ENCODE measurements around the gene CCHCR1.
"Not testable (repeated sequence)": the region's sequence is repeated elsewhere in the genome, so short reads cannot be mapped to it uniquely, and the experiment has no call there.

CCHCR1 gene

GRCh38 chr6:31171931-31172905 lies 14.6 kb upstream of the CCHCR1 start:
- Mint-ChIP-seq H3K9me3 (no peaks in the 10 kb centered on the region), H3K27ac (no peak overlapping the region)

GRCh38 chr6:31170987-31171671 lies 13.5 kb upstream of the CCHCR1 start:
- Mint-ChIP-seq H3K4me1 (ENCODE audit: low read depth) (no peaks in the 10 kb centered on the region), H3K36me3 (ENCODE audit: low read depth) (no peaks in the 10 kb centered on the region), H3K9me3 (no peaks in the 10 kb centered on the region), H3K4me3 (no peak overlapping the region), H3K27me3 (ENCODE audit: low read depth) (no peaks in the 10 kb centered on the region), H3K27ac (no peak overlapping the region)

More at GRCh38 chr6:31171931-31172905, 14.6 kb upstream of the CCHCR1 start:
- Mint-ChIP-seq H3K36me3 (ENCODE audit: low read depth) (no peaks in the 10 kb centered on the region), H3K4me3 (no peak overlapping the region), H3K4me1 (ENCODE audit: low read depth) (no peaks in the 10 kb centered on the region), H3K27me3 (ENCODE audit: low read depth) (no peaks in the 10 kb centered on the region)

GRCh38 chr6:31170600-31170881 lies 12.9 kb upstream of the CCHCR1 start, which contains the start of gene POU5F1:
TSS of gene POU5F1 (minus strand) at chr6:31170682. CDS start at chr6:31170620, 62 bp downstream.
- H3K4me1 Mint-ChIP-seq (ENCODE audit: low read depth) = peaks cover 2% of the 10 kb centered on the region
- no peak within 1 kb of the TSS for H3K27ac Mint-ChIP-seq

GRCh38 chr6:31169858-31170599 lies 12.4 kb upstream of the CCHCR1 start:
- H3K4me1 Mint-ChIP-seq (ENCODE audit: low read depth); H3K27ac Mint-ChIP-seq; H3K36me3 Mint-ChIP-seq (ENCODE audit: low read depth); H3K4me3 Mint-ChIP-seq; H3K27me3 Mint-ChIP-seq (ENCODE audit: low read depth); H3K9me3 Mint-ChIP-seq: not testable (repeated sequence)

More at GRCh38 chr6:31170600-31170881, 12.9 kb upstream of the CCHCR1 start, which contains the start of gene POU5F1:
- Mint-ChIP-seq H3K9me3 (no peaks in the 10 kb centered on the region), H3K36me3 (ENCODE audit: low read depth) (no peaks in the 10 kb centered on the region), H3K4me3 (no peak within 1 kb of the TSS), H3K27me3 (ENCODE audit: low read depth) (no peaks in the 10 kb centered on the region)

GRCh38 chr6:31169123-31169857 lies 11.7 kb upstream of the CCHCR1 start:
- H3K36me3 Mint-ChIP-seq (ENCODE audit: low read depth) = peaks cover 6% of the 10 kb centered on the region
- peaks cover 3% of the 10 kb centered on the region for H3K4me1 Mint-ChIP-seq (ENCODE audit: low read depth)
- no peak overlapping the region for H3K27ac Mint-ChIP-seq
- H3K4me3 Mint-ChIP-seq = no peak overlapping the region
- H3K9me3 Mint-ChIP-seq = no peaks in the 10 kb centered on the region
- no peaks in the 10 kb centered on the region for H3K27me3 Mint-ChIP-seq (ENCODE audit: low read depth)

- Mint-ChIP-seq H3K27me3 (ENCODE audit: low read depth) (no peaks in the 10 kb centered on the region), H3K27ac (no peak overlapping the region), H3K9me3 (no peaks in the 10 kb centered on the region), H3K36me3 (ENCODE audit: low read depth) (peaks cover 9% of the 10 kb centered on the region), H3K4me1 (ENCODE audit: low read depth) (peaks cover 4% of the 10 kb centered on the region), H3K4me3 (no peak overlapping the region)
These were observed 11.0 kb upstream of the CCHCR1 start for GRCh38 chr6:31168606-31169005.

GRCh38 chr6:31165986-31166385 lies 8.4 kb upstream of the CCHCR1 start:
- Mint-ChIP-seq H3K27me3 (ENCODE audit: low read depth) (no peaks in the 10 kb centered on the region), H3K4me3 (no peak overlapping the region), H3K4me1 (ENCODE audit: low read depth) (peaks cover 17% of the 10 kb centered on the region), H3K36me3 (ENCODE audit: low read depth) (peaks cover 23% of the 10 kb centered on the region), H3K9me3 (no peaks in the 10 kb centered on the region), H3K27ac (no peak overlapping the region)

- not testable (repeated sequence) for H3K9me3 Mint-ChIP-seq; H3K27ac Mint-ChIP-seq; H3K27me3 Mint-ChIP-seq (ENCODE audit: low read depth); H3K4me3 Mint-ChIP-seq
- Mint-ChIP-seq H3K4me1 (ENCODE audit: low read depth) (peaks cover 20% of the 10 kb centered on the region), H3K36me3 (ENCODE audit: low read depth) (peaks cover 23% of the 10 kb centered on the region)
These were observed 7.6 kb upstream of the CCHCR1 start for GRCh38 chr6:31165064-31165832.

GRCh38 chr6:31164475-31165063 lies 7.0 kb upstream of the CCHCR1 start:
- not testable (repeated sequence) for H3K27ac Mint-ChIP-seq; H3K4me3 Mint-ChIP-seq; H3K9me3 Mint-ChIP-seq; H3K27me3 Mint-ChIP-seq (ENCODE audit: low read depth)
- H3K36me3 Mint-ChIP-seq (ENCODE audit: low read depth) = peaks cover 26% of the 10 kb centered on the region
- H3K4me1 Mint-ChIP-seq (ENCODE audit: low read depth) = peaks cover 27% of the 10 kb centered on the region

GRCh38 chr6:31163922-31164321 lies 6.3 kb upstream of the CCHCR1 start:
- H3K4me1 Mint-ChIP-seq (ENCODE audit: low read depth) = peaks cover 30% of the 10 kb centered on the region
- H3K36me3 Mint-ChIP-seq (ENCODE audit: low read depth) = peaks cover 26% of the 10 kb centered on the region
- no peak overlapping the region for H3K27ac Mint-ChIP-seq
- H3K4me3 Mint-ChIP-seq = no peak overlapping the region
- H3K27me3 Mint-ChIP-seq (ENCODE audit: low read depth) = no peaks in the 10 kb centered on the region
- H3K9me3 Mint-ChIP-seq = no peaks in the 10 kb centered on the region

- H3K27ac Mint-ChIP-seq = no peak overlapping the region
- no peak overlapping the region for H3K4me3 Mint-ChIP-seq
- no peaks in the 10 kb centered on the region for H3K9me3 Mint-ChIP-seq
- H3K4me1 Mint-ChIP-seq (ENCODE audit: low read depth) = peaks cover 34% of the 10 kb centered on the region
- H3K36me3 Mint-ChIP-seq (ENCODE audit: low read depth) = peaks cover 26% of the 10 kb centered on the region
- no peaks in the 10 kb centered on the region for H3K27me3 Mint-ChIP-seq (ENCODE audit: low read depth)
These were observed 5.0 kb upstream of the CCHCR1 start for GRCh38 chr6:31162463-31163165.

- Mint-ChIP-seq H3K36me3 (ENCODE audit: low read depth) (peaks cover 26% of the 10 kb centered on the region), H3K27me3 (ENCODE audit: low read depth) (no peaks in the 10 kb centered on the region), H3K9me3 (no peaks in the 10 kb centered on the region), H3K27ac (no peak overlapping the region), H3K4me1 (ENCODE audit: low read depth) (peaks cover 43% of the 10 kb centered on the region), H3K4me3 (no peak overlapping the region)
These were observed 3.9 kb upstream of the CCHCR1 start for GRCh38 chr6:31161216-31162126.
